Mesendoderm (in vitro differentiated cells): Measurements from ENCODE around the gene WDHD1.
"Not testable (repeated sequence)": the region's sequence is repeated elsewhere in the genome, so short reads cannot be mapped to it uniquely, and the experiment has no call there.

Experiments
- DNase-seq: peaks from one replicate; pipeline ENCODE4 v3.0.0; 2013
- H2AK5ac ChIP-seq: 2 replicates; pipeline ENCODE4 v1.6.1; 2013; ENCODE audit warnings: low read length, inconsistent platforms
- H2BK120ac ChIP-seq: 2 replicates; pipeline ENCODE4 v1.6.1; 2013; ENCODE audit warnings: low read depth, mild to moderate bottlenecking, low read length, moderate library complexity, mixed read lengths
- H2BK15ac ChIP-seq: replicated peaks from 2 replicates; pipeline ENCODE4 v1.6.1; 2013; ENCODE audit warnings: low read depth, mild to moderate bottlenecking, moderate library complexity
- H2BK5ac ChIP-seq: 2 replicates; pipeline ENCODE4 v1.6.1; 2013; ENCODE audit warnings: low read length, inconsistent platforms
- H3K18ac ChIP-seq: 2 replicates; pipeline ENCODE4 v1.6.1; 2013; ENCODE audit warnings: mild to moderate bottlenecking, low read length, mixed read lengths
- H3K23ac ChIP-seq: one replicate; pipeline ENCODE4 v1.6.1; 2013; ENCODE audit warnings: low read length
- H3K27ac ChIP-seq: 2 replicates; pipeline ENCODE4 v1.5.1; 2013; ENCODE audit warnings: low read depth, mild to moderate bottlenecking, inconsistent platforms, low read length, moderate library complexity
- H3K27me3 ChIP-seq: 2 replicates; pipeline ENCODE4 v1.6.1; 2013; ENCODE audit warnings: low read length, control low read depth, mild to moderate bottlenecking, inconsistent platforms; ENCODE audit not compliant: insufficient read depth, poor library complexity
- H3K36me3 ChIP-seq: 2 replicates; pipeline ENCODE4 v1.6.1; 2013; ENCODE audit warnings: low read length, inconsistent platforms; ENCODE audit not compliant: control insufficient read depth, insufficient read depth
- H3K4ac ChIP-seq: one replicate; pipeline ENCODE4 v1.6.1; 2013; ENCODE audit warnings: low read depth, mild to moderate bottlenecking, low read length, moderate library complexity
- H3K4me1 ChIP-seq: 2 replicates; pipeline ENCODE4 v1.6.1; 2013; ENCODE audit warnings: low read depth, low read length, inconsistent platforms; ENCODE audit not compliant: control insufficient read depth
- H3K4me2 ChIP-seq: 2 replicates; pipeline ENCODE4 v1.6.1; 2013; ENCODE audit warnings: low read length
- H3K4me3 ChIP-seq: 2 replicates; pipeline ENCODE4 v1.5.1; 2013; ENCODE audit warnings: mild to moderate bottlenecking, low read length
- H3K56ac ChIP-seq: one replicate; pipeline ENCODE4 v1.6.1; 2013; ENCODE audit warnings: low read length
- H3K79me1 ChIP-seq: 2 replicates; pipeline ENCODE4 v1.6.1; 2013; ENCODE audit warnings: low read length, inconsistent platforms
- H3K79me2 ChIP-seq: 2 replicates; pipeline ENCODE4 v1.6.1; 2013; ENCODE audit warnings: mild to moderate bottlenecking, low read length; ENCODE audit not compliant: control insufficient read depth, insufficient read depth
- H3K9ac ChIP-seq: 2 replicates; pipeline ENCODE4 v1.6.1; 2013; ENCODE audit warnings: low read length, inconsistent platforms
- H4K5ac ChIP-seq: one replicate; pipeline ENCODE4 v1.6.1; 2013; ENCODE audit warnings: low read length
- H4K8ac ChIP-seq: one replicate; pipeline ENCODE4 v1.6.1; 2013; ENCODE audit warnings: low read depth, mild to moderate bottlenecking, control low read depth, low read length, moderate library complexity
- WGBS: extraction: QIAGEN DNeasy Blood & Tissue Kit; methylation state at CpG from one replicate; pipeline ENCODE4 v1.1.7; 2013; ENCODE audit warnings: low lambda C conversion rate, missing lambda C conversion rate; ENCODE audit not compliant: insufficient coverage; ENCODE audit errors: extremely low coverage; 5-methylcytosine and 5-hydroxymethylcytosine counted together

WDHD1 gene

DNA sequence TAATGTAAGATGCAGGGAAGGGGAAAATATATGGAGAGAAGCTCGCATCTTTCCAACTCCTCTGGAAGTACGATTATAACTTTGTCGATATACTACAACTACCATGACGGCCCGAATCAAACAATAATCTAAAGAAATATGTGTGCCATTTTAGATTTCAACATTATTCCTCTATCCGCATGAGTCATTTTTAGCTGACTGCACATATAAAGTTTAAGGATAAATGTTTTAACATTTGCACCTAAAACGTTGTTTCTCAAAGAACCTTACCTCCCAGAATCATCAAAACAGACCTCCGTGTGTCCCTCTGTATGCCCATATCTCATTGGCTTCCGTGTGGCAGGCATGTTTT lies 482 bp downstream of the WDHD1 start:
- peak overlapping the region; percentile 18 for H3K27ac ChIP-seq

DNA sequence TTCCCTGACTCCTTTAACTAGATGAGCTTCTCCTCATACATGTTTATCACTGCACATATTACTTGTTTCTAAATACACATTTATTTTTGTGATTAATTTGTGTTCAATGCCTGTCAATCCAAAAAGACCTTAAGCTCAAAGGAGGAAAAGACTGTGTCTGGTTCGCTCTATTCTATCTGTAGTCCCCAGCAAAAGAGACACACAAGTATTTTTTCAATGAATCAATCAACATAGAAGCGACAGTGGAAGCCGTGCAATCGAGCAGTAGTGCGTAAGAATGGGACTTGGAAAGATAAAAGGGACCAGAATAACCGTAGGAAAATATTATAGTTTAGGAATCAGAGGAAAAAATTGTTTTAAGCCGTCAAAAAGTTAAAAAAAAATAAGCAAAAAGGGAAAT lies 951 bp downstream of the WDHD1 start:
- WGBS, result no CpG with 5 or more reads among the region's 7 CpGs
- Histone ChIP-seq H3K4me1 (peaks cover 5% of the 10 kb centered on the region), H3K79me2 (peaks cover 39% of the 10 kb centered on the region), H4K8ac (peak overlapping the region; percentile 56), H3K9ac (peak overlapping the region; percentile 98), H3K79me1 (peaks cover 2% of the 10 kb centered on the region), H2AK5ac (no peak overlapping the region), H2BK120ac (no peak overlapping the region), H3K18ac (no peak overlapping the region), H3K23ac (no peak overlapping the region), H3K56ac (peak overlapping the region; percentile 99), H3K4ac (no peak overlapping the region), H3K4me3 (peak overlapping the region; percentile 86), H2BK15ac (no peak overlapping the region), H2BK5ac (no peak overlapping the region), H3K36me3 (no peaks in the 10 kb centered on the region), H3K27me3 (no peaks in the 10 kb centered on the region), H3K4me2 (peak overlapping the region; percentile 45), H4K5ac (no peak overlapping the region), H3K27ac (peak overlapping the region; percentile 18)
- no peak for DNase-seq

More for the DNA sequence above, 482 bp downstream of the WDHD1 start:
- Histone ChIP-seq H2BK15ac (no peak overlapping the region), H3K9ac (peak overlapping the region; percentile 98), H4K8ac (no peak overlapping the region), H3K4me3 (peak overlapping the region; percentile 86), H3K36me3 (no peaks in the 10 kb centered on the region), H3K27me3 (no peaks in the 10 kb centered on the region), H3K23ac (no peak overlapping the region), H2AK5ac (no peak overlapping the region), H4K5ac (no peak overlapping the region), H2BK5ac (peak overlapping the region; percentile 76), H3K56ac (peak overlapping the region; percentile 99), H3K4me2 (peak overlapping the region; percentile 19), H3K79me1 (peaks cover 2% of the 10 kb centered on the region), H3K18ac (peak overlapping the region; percentile 11), H3K4ac (no peak overlapping the region), H3K79me2 (peaks cover 38% of the 10 kb centered on the region), H3K4me1 (peaks cover 5% of the 10 kb centered on the region), H2BK120ac (no peak overlapping the region)
- WGBS, result no CpG with 5 or more reads among the region's 9 CpGs
- no peak for DNase-seq

DNA sequence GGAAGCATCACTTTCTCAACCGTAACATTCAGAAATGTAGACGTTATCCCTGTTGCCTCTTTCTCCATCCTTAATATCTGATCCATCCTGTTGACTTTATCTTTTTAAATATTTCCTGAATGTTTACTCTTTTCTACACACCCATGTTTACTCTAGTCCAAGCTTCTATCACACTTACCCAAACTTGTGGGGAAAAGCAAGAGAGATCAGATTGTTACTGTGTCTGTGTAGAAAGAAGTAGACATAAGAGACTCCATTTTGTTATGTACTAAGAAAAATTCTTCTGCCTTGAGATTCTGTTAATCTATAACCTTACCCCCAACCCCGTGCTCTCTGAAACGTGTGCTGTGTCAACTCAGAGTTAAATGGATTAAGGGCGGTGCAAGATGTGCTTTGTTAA lies 2.5 kb downstream of the WDHD1 start:
- not testable (repeated sequence) for H3K56ac ChIP-seq, H4K8ac ChIP-seq, DNase-seq, H3K36me3 ChIP-seq, H3K4ac ChIP-seq, H3K27me3 ChIP-seq, H2BK120ac ChIP-seq, H2BK15ac ChIP-seq, H3K4me3 ChIP-seq, H3K79me1 ChIP-seq, H3K4me2 ChIP-seq, H2AK5ac ChIP-seq, H4K5ac ChIP-seq, H3K4me1 ChIP-seq, H3K18ac ChIP-seq, H3K23ac ChIP-seq
- Histone ChIP-seq H3K9ac (peak overlapping the region; percentile 26), H3K79me2 (peaks cover 36% of the 10 kb centered on the region), H2BK5ac (peak overlapping the region; percentile 71), H3K27ac (peak overlapping the region; percentile 34)
- no CpG with 5 or more reads among the region's 5 CpGs for WGBS

DNA sequence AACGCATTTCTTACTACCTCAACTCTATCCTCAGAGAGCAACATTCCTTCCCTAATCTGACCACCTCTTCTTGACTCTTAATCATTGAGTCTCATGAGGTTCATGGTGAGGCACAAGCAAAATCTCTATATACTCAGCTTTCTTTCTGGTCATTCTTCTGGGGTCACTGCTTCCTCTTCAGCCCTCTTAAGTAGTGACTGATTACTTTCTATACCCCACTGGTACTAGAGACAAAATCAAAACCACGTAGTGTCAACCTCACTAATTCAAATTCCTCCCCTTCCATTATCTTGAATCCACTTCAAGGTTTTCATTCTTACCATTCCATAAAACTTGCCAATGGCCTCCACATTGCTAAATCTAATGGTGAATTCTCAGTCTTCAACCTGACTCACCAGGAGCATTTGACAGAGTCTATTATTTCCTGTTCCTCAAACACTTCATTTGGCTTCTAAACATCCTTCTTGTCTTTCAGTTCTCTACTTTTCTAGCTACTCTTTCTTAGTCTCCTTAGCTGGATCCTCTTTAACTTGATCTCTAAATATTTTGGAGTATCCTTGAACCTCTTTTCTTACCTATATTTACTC lies 6.8 kb downstream of the WDHD1 start:
- Histone ChIP-seq H3K36me3 (no peaks in the 10 kb centered on the region), H3K79me2 (peaks cover 11% of the 10 kb centered on the region), H3K18ac (no peak overlapping the region), H2BK5ac (no peak overlapping the region), H3K4me3 (no peak overlapping the region), H2BK120ac (no peak overlapping the region), H4K8ac (no peak overlapping the region), H2AK5ac (no peak overlapping the region), H3K4me2 (no peak overlapping the region), H3K27ac (no peak overlapping the region), H3K79me1 (peaks cover 8% of the 10 kb centered on the region), H3K4ac (no peak overlapping the region), H2BK15ac (no peak overlapping the region), H3K9ac (no peak overlapping the region), H3K27me3 (no peaks in the 10 kb centered on the region), H4K5ac (no peak overlapping the region), H3K56ac (no peak overlapping the region), H3K4me1 (no peaks in the 10 kb centered on the region), H3K23ac (no peak overlapping the region)
- 100% methylated on average over 1 of the region's 2 CpGs for WGBS
- no peak for DNase-seq

DNA sequence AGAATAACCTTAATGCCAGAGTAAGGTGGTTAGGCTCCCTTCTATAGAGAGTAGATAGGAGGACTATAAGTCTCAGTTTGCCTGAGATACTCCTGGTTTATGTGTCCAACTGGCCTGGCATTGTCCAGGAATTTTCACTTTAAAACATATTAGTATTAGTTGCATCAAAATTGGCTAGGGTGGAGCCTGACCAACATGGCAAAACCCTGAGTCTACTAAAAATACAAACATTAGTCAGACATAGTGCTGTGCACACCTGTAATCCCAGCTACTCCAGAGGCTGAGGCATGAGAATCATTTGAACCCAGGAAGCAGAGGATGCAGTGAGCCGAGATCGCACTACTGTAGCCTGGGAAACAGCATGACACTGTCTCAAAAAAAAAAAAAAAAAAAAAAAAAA lies 11.9 kb downstream of the WDHD1 start:
- no peak overlapping the region for H3K27ac ChIP-seq
- no peak overlapping the region for H2BK15ac ChIP-seq
- no peak overlapping the region for H3K9ac ChIP-seq
- H2BK5ac ChIP-seq, result no peak overlapping the region
- no peak overlapping the region for H3K56ac ChIP-seq
- no peak overlapping the region for H2AK5ac ChIP-seq
- H3K4me3 ChIP-seq, result no peak overlapping the region
- H4K8ac ChIP-seq, result no peak overlapping the region
- WGBS, result no CpG with 5 or more reads among the region's 2 CpGs
- H2BK120ac ChIP-seq, result no peak overlapping the region
- DNase-seq, result no peak
- peaks cover 5% of the 10 kb centered on the region for H3K36me3 ChIP-seq
- no peak overlapping the region for H3K4ac ChIP-seq
- H3K4me2 ChIP-seq, result no peak overlapping the region
- no peak overlapping the region for H3K18ac ChIP-seq
- H3K27me3 ChIP-seq, result no peaks in the 10 kb centered on the region
- no peaks in the 10 kb centered on the region for H3K4me1 ChIP-seq
- peaks cover 1% of the 10 kb centered on the region for H3K79me2 ChIP-seq
- no peak overlapping the region for H3K23ac ChIP-seq
- peaks cover 7% of the 10 kb centered on the region for H3K79me1 ChIP-seq
- no peak overlapping the region for H4K5ac ChIP-seq

DNA sequence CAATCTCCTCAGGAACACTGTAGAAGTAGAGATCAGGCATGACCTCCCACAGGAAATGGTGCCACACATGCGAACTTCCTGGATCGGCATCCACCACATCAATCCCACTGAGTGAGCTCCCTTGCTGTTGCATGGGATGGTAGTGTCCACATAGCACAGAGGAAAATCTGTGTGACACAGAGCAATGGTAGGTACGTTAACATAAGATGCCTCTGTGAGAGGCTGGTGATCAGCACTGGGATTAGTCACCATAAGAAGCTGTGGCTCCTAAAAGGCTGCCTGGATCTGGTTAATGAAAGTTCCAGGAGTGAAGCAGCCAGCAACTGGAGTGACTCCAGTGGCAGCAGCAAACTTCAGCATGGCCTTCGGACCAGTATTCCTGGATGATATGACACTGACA lies 21.8 kb downstream of the WDHD1 start:
- Histone ChIP-seq H3K23ac (no peak overlapping the region), H2BK5ac (no peak overlapping the region), H4K8ac (no peak overlapping the region), H3K27me3 (no peaks in the 10 kb centered on the region), H3K4me3 (no peak overlapping the region), H4K5ac (no peak overlapping the region), H3K36me3 (peaks cover 8% of the 10 kb centered on the region), H3K4me1 (no peaks in the 10 kb centered on the region), H2BK120ac (no peak overlapping the region), H3K56ac (no peak overlapping the region), H3K4me2 (no peak overlapping the region), H3K18ac (no peak overlapping the region), H2AK5ac (no peak overlapping the region), H2BK15ac (no peak overlapping the region), H3K79me1 (no peaks in the 10 kb centered on the region), H3K27ac (no peak overlapping the region), H3K79me2 (no peaks in the 10 kb centered on the region), H3K9ac (no peak overlapping the region), H3K4ac (no peak overlapping the region)
- no peak for DNase-seq
- no CpG with 5 or more reads among the region's 4 CpGs for WGBS
